ENCODE results near the gene BPIFB6.

The BPIFB6 gene

DNA sequence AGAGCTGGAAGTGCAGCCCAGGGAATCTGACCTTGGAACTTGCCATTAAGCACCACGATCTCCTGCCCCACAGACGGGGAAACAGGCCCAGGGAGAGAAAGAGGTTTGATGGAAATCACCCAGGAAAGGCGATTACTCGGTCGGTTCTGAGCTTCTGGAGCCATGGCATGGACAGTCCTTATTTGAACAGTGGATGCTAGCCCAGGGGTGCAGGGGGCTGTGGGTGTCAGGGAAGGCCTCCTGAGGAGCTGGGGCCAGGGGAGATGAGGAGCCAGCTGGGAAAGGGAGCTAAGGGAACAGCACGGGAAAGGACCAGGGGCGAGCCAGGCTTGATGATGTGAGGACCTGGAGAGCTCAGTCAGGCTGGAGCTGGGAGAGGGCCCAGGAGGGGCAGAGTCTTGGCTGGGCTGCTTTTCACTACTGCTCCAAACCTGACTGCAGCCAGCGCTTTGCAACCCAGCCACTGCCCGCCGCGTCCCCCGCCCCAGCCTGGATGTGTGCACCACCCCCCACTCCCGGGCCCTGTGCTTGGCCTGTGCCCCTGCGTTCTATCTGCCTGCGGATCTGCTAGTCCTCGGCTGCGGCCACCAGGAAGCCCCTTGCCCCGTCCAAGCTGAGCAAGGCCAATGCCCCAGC, 45.0 kb upstream of the BPIFB6 start:
- TF ChIP-seq EZH2phosphoT487 (IDR thresholded peaks at IDR 0.05; ENCODE audit: low read length) (no peak), EZH2 (optimal IDR thresholded peaks at IDR 0.05; ENCODE audit: low read depth, low read length) (no peak)
- TF ChIP-seq, protein P1, sequence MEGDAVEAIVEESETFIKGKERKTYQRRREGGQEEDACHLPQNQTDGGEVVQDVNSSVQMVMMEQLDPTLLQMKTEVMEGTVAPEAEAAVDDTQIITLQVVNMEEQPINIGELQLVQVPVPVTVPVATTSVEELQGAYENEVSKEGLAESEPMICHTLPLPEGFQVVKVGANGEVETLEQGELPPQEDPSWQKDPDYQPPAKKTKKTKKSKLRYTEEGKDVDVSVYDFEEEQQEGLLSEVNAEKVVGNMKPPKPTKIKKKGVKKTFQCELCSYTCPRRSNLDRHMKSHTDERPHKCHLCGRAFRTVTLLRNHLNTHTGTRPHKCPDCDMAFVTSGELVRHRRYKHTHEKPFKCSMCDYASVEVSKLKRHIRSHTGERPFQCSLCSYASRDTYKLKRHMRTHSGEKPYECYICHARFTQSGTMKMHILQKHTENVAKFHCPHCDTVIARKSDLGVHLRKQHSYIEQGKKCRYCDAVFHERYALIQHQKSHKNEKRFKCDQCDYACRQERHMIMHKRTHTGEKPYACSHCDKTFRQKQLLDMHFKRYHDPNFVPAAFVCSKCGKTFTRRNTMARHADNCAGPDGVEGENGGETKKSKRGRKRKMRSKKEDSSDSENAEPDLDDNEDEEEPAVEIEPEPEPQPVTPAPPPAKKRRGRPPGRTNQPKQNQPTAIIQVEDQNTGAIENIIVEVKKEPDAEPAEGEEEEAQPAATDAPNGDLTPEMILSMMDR (IDR thresholded peaks at IDR 0.05; ENCODE audit: low read length) = no peak
- Histone ChIP-seq H3K4me1 (ENCODE audit: low read length) (no peaks in the 10 kb centered on the region), H3K79me2 (ENCODE audit: low read length) (no peaks in the 10 kb centered on the region), H3K9me3 (replicated peaks; ENCODE audit: insufficient read depth, low read length) (no peaks in the 10 kb centered on the region), H3K27me3 (replicated peaks; ENCODE audit: insufficient read depth, low read length) (peaks cover 6% of the 10 kb centered on the region; the same call in 1 of the 2 replicates), H2AFZ (ENCODE audit: low read length) (no peak overlapping the region), H3K4me3 (ENCODE audit: low read length) (no peak overlapping the region), H3K4me2 (ENCODE audit: low read depth, low read length) (no peak overlapping the region), H3K9me2 (replicated peaks; ENCODE audit: insufficient read depth, low read length) (no peaks in the 10 kb centered on the region), H3K9ac (ENCODE audit: low read length) (no peak overlapping the region), H3F3A (ENCODE audit: insufficient read depth, low read length) (no peaks in the 10 kb centered on the region), H3K27ac (ENCODE audit: low read length) (no peak overlapping the region), H3K36me3 (replicated peaks; ENCODE audit: insufficient read depth, low read length) (no peaks in the 10 kb centered on the region), H4K20me1 (ENCODE audit: insufficient read depth, low read length) (no peaks in the 10 kb centered on the region)
- DNase-seq = no peak

DNA sequence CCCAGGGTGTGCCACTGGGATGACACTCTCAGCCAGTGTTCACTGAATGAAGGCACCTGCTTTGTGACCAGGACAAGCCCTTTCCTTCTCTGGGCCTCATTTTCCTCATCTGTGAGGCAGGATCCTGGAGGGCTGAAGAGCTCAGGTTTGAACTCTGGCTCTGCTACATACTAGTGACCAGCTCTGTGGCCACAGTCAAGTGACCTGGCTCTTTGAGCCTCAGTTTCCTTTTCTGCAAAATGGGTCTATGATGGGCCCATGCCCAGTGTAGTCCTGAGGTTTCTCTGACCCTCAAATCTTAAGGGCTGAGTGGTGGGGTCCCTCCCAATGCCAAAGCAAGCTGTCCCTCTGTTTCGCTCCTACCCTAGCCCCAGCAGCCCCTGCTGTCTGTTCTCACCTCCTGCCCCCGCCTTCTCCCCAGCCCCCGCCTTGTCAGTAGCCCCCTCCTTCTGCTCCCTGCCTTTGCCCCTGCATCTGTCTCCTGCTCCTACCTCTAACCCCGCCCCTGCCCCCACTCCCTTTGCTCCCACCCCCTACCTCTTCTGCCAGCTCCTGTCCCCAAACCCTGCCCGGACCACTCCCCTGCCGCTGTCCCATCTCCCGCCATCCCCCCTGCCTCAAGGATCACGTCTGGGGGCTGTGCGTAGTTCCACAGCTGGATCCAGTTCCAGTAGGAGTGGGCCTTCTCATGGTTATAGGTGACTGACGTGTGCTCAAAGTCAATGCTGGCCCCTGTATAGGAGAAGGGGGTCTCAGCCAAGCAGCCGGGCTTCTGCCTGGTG, 44.2 kb upstream of the BPIFB6 start:
- Histone ChIP-seq H3K9ac (ENCODE audit: low read length) (no peak overlapping the region), H3K4me1 (ENCODE audit: low read length) (no peaks in the 10 kb centered on the region), H3K27ac (ENCODE audit: low read length) (no peak overlapping the region), H3K27me3 (replicated peaks; ENCODE audit: insufficient read depth, low read length) (peaks cover 6% of the 10 kb centered on the region; the same call in 1 of the 2 replicates), H3F3A (ENCODE audit: insufficient read depth, low read length) (no peaks in the 10 kb centered on the region), H2AFZ (ENCODE audit: low read length) (no peak overlapping the region), H4K20me1 (ENCODE audit: insufficient read depth, low read length) (no peaks in the 10 kb centered on the region), H3K9me3 (replicated peaks; ENCODE audit: insufficient read depth, low read length) (no peaks in the 10 kb centered on the region), H3K4me2 (ENCODE audit: low read depth, low read length) (no peak overlapping the region), H3K36me3 (replicated peaks; ENCODE audit: insufficient read depth, low read length) (no peaks in the 10 kb centered on the region), H3K9me2 (replicated peaks; ENCODE audit: insufficient read depth, low read length) (no peaks in the 10 kb centered on the region), H3K79me2 (ENCODE audit: low read length) (no peaks in the 10 kb centered on the region), H3K4me3 (ENCODE audit: low read length) (no peak overlapping the region)
- no peak for TF ChIP-seq EZH2 (optimal IDR thresholded peaks at IDR 0.05; ENCODE audit: low read depth, low read length)
- TF ChIP-seq, protein P1 (IDR thresholded peaks at IDR 0.05; ENCODE audit: low read length) = no peak
- TF ChIP-seq EZH2phosphoT487 (IDR thresholded peaks at IDR 0.05; ENCODE audit: low read length) = no peak
- no peak for DNase-seq

DNA sequence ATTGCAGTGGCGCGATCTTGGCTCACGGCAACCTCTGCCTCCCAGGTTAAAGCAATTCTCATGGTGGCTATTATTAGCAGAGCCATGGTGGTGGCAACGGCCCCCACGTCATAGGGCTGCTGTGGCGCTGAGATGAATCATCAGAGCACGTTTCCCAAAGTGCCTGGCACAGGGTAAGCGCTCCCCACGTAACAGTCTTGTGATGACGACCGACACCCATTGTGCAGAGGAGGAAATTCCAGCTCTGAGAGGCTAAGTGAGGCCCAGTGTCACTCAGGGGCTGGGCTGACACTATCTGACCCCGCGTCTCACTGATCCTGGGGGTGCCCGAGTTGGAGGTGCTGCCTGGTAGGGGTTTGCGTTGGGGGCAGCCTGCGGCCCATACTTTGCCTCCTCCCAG, 43.4 kb upstream of the BPIFB6 start:
- H3K4me2 ChIP-seq (ENCODE audit: low read depth, low read length) = no peak overlapping the region

More for the DNA sequence above, 43.4 kb upstream of the BPIFB6 start:
- Histone ChIP-seq H2AFZ (ENCODE audit: low read length) (no peak overlapping the region), H3K9me3 (replicated peaks; ENCODE audit: insufficient read depth, low read length) (no peaks in the 10 kb centered on the region), H3K79me2 (ENCODE audit: low read length) (no peaks in the 10 kb centered on the region), H3K4me1 (ENCODE audit: low read length) (no peaks in the 10 kb centered on the region), H3F3A (ENCODE audit: insufficient read depth, low read length) (no peaks in the 10 kb centered on the region), H3K36me3 (replicated peaks; ENCODE audit: insufficient read depth, low read length) (no peaks in the 10 kb centered on the region), H3K9me2 (replicated peaks; ENCODE audit: insufficient read depth, low read length) (no peaks in the 10 kb centered on the region), H3K27ac (ENCODE audit: low read length) (no peak overlapping the region), H3K9ac (ENCODE audit: low read length) (no peak overlapping the region), H3K4me3 (ENCODE audit: low read length) (no peak overlapping the region), H4K20me1 (ENCODE audit: insufficient read depth, low read length) (no peaks in the 10 kb centered on the region), H3K27me3 (replicated peaks; ENCODE audit: insufficient read depth, low read length) (peaks cover 6% of the 10 kb centered on the region; the same call in 1 of the 2 replicates)
- TF ChIP-seq EZH2phosphoT487 (IDR thresholded peaks at IDR 0.05; ENCODE audit: low read length) = no peak
- no peak for TF ChIP-seq EZH2 (optimal IDR thresholded peaks at IDR 0.05; ENCODE audit: low read depth, low read length)
- TF ChIP-seq, protein P1 (IDR thresholded peaks at IDR 0.05; ENCODE audit: low read length) = no peak
- no peak for DNase-seq

Data from MM.1S (cell line).